ENCODE data around the gene SMARCAD1.
"Not testable (repeated sequence)": the region's sequence is repeated elsewhere in the genome, so short reads cannot be mapped to it uniquely, and the experiment has no call there.

Gene SMARCAD1

GRCh38 chr4:94334962-94335361, 127.3 kb downstream of the SMARCAD1 start:
- Histone ChIP-seq H3K4me3 (ENCODE audit: low read length) (no peak overlapping the region), H3K27ac (ENCODE audit: low read length) (no peak overlapping the region), H3K9ac (ENCODE audit: low read length) (no peak overlapping the region), H3K9me3 (ENCODE audit: control insufficient read depth, low read depth, low read length) (no peaks in the 10 kb centered on the region), H3K27me3 (ENCODE audit: control insufficient read depth, insufficient read depth, low read length) (no peaks in the 10 kb centered on the region), H3K36me3 (ENCODE audit: control insufficient read depth, low read depth, low read length) (no peaks in the 10 kb centered on the region), H3K4me1 (ENCODE audit: control insufficient read depth, low read depth, low read length) (peaks cover 12% of the 10 kb centered on the region)

GRCh38 chr4:94336303-94336702, 128.6 kb downstream of the SMARCAD1 start:
- no peaks in the 10 kb centered on the region for H3K36me3 ChIP-seq (ENCODE audit: control insufficient read depth, low read depth, low read length)
- H3K9me3 ChIP-seq (ENCODE audit: control insufficient read depth, low read depth, low read length) = no peaks in the 10 kb centered on the region
- H3K4me1 ChIP-seq (ENCODE audit: control insufficient read depth, low read depth, low read length) = peaks cover 12% of the 10 kb centered on the region
- H3K27me3 ChIP-seq (ENCODE audit: control insufficient read depth, insufficient read depth, low read length) = no peaks in the 10 kb centered on the region
- no peak overlapping the region for H3K27ac ChIP-seq (ENCODE audit: low read length)
- no peak overlapping the region for H3K4me3 ChIP-seq (ENCODE audit: low read length)
- H3K9ac ChIP-seq (ENCODE audit: low read length) = no peak overlapping the region

- H3K9ac ChIP-seq (ENCODE audit: low read length); H3K4me3 ChIP-seq (ENCODE audit: low read length); H3K27ac ChIP-seq (ENCODE audit: low read length); H3K36me3 ChIP-seq (ENCODE audit: control insufficient read depth, low read depth, low read length); H3K9me3 ChIP-seq (ENCODE audit: control insufficient read depth, low read depth, low read length); H3K27me3 ChIP-seq (ENCODE audit: control insufficient read depth, insufficient read depth, low read length): not testable (repeated sequence)
- peaks cover 12% of the 10 kb centered on the region for H3K4me1 ChIP-seq (ENCODE audit: control insufficient read depth, low read depth, low read length)
Observed at GRCh38 chr4:94336791-94337190, 129.1 kb downstream of the SMARCAD1 start.

- Histone ChIP-seq H3K4me3 (ENCODE audit: low read length) (no peak overlapping the region), H3K27ac (ENCODE audit: low read length) (no peak overlapping the region), H3K36me3 (ENCODE audit: control insufficient read depth, low read depth, low read length) (no peaks in the 10 kb centered on the region), H3K9me3 (ENCODE audit: control insufficient read depth, low read depth, low read length) (no peaks in the 10 kb centered on the region), H3K9ac (ENCODE audit: low read length) (no peak overlapping the region), H3K27me3 (ENCODE audit: control insufficient read depth, insufficient read depth, low read length) (no peaks in the 10 kb centered on the region), H3K4me1 (ENCODE audit: control insufficient read depth, low read depth, low read length) (peaks cover under 1% of the 10 kb centered on the region)
Observed at GRCh38 chr4:94338681-94339351, 131.2 kb downstream of the SMARCAD1 start.

GRCh38 chr4:94339779-94340178, 132.1 kb downstream of the SMARCAD1 start:
- no peaks in the 10 kb centered on the region for H3K4me1 ChIP-seq (ENCODE audit: control insufficient read depth, low read depth, low read length)
- H3K9ac ChIP-seq (ENCODE audit: low read length) = no peak overlapping the region
- no peaks in the 10 kb centered on the region for H3K9me3 ChIP-seq (ENCODE audit: control insufficient read depth, low read depth, low read length)
- H3K36me3 ChIP-seq (ENCODE audit: control insufficient read depth, low read depth, low read length) = no peaks in the 10 kb centered on the region
- H3K27me3 ChIP-seq (ENCODE audit: control insufficient read depth, insufficient read depth, low read length) = no peaks in the 10 kb centered on the region
- H3K27ac ChIP-seq (ENCODE audit: low read length) = no peak overlapping the region
- no peak overlapping the region for H3K4me3 ChIP-seq (ENCODE audit: low read length)

All from iPS-18a (cell line).